CD14-positive monocyte (primary cell): ENCODE measurements around the gene MYOM3. TPM values are rescaled to one million over a fixed set of nuclear protein-coding genes. Genes with fewer than 3 reads are reported as not detected.

Experiments
- DNase-seq, 3 donors: peaks; one replicate each; pipeline ENCODE4 v3.0.0-alpha.2; 2011 to 2022
- H2AFZ ChIP-seq: 2 replicates; pipeline ENCODE4 v1.6.0; 2012; ENCODE audit warnings: mild to moderate bottlenecking, low read depth, low read length, inconsistent platforms; ENCODE audit not compliant: insufficient read depth, poor library complexity, severe bottlenecking
- H3K27ac ChIP-seq, 2 donors: 1 replicate in 1 of 2; 2 replicates in 1 of 2; pipeline ENCODE4 v1.5.1; 2012 to 2013; ENCODE audit warnings: low read length in 2 of 2, control low read depth in 1 of 2, inconsistent platforms in 1 of 2, low read depth in 1 of 2, mild to moderate bottlenecking in 1 of 2
- H3K27me3 ChIP-seq, 2 donors: one replicate each; pipeline versions ENCODE4 v1.6.0 to v1.6.1; 2011 to 2013; ENCODE audit warnings: low read length in 2 of 2; ENCODE audit not compliant: control insufficient read depth in 2 of 2, insufficient read depth in 2 of 2
- H3K36me3 ChIP-seq, 2 donors: replicated peaks in 1 of 2; 1 replicate in 1 of 2; 2 replicates in 1 of 2; pipeline versions ENCODE4 v1.5.1 to v1.6.1; 2012 to 2013; ENCODE audit warnings: low read length in 2 of 2, control low read depth in 1 of 2, inconsistent platforms in 1 of 2, mild to moderate bottlenecking in 1 of 2; ENCODE audit not compliant: insufficient read depth in 2 of 2, control insufficient read depth in 1 of 2
- H3K4me1 ChIP-seq, 2 donors: 1 replicate in 1 of 2; 2 replicates in 1 of 2; pipeline versions ENCODE4 v1.5.1 to v1.6.1; 2012 to 2013; ENCODE audit warnings: low read length in 2 of 2, control low read depth in 1 of 2, inconsistent platforms in 1 of 2, mild to moderate bottlenecking in 1 of 2, moderate library complexity in 1 of 2; ENCODE audit not compliant: insufficient read depth in 2 of 2, control insufficient read depth in 1 of 2
- H3K4me2 ChIP-seq: replicated peaks from 2 replicates; pipeline ENCODE3; 2012; ENCODE audit warnings: low read length, moderate library complexity, mild to moderate bottlenecking; ENCODE audit not compliant: poor library complexity, severe bottlenecking; ENCODE audit errors: extremely low read depth
- H3K4me3 ChIP-seq, 3 experiments: fragments of 200-600 bp in 1 of 3; sonication (generic) in 1 of 3; replicated peaks in 1 of 3; 1 replicate in 2 of 3; 2 replicates in 1 of 3; pipeline ENCODE4 v1.5.1; 2011 to 2013; ENCODE audit warnings: low read length in 3 of 3, mild to moderate bottlenecking in 3 of 3, control low read depth in 2 of 3, low read depth in 2 of 3, inconsistent platforms in 1 of 3, moderate library complexity in 1 of 3
- H3K79me2 ChIP-seq: 2 replicates; pipeline ENCODE4 v1.6.0; 2012; ENCODE audit warnings: mild to moderate bottlenecking, control low read depth, inconsistent platforms, low read length, moderate library complexity; ENCODE audit not compliant: insufficient read depth
- H3K9ac ChIP-seq: 2 replicates; pipeline ENCODE4 v1.6.0; 2017; ENCODE audit warnings: low read length, mild to moderate bottlenecking; ENCODE audit not compliant: insufficient read depth, poor library complexity, severe bottlenecking
- H3K9me3 ChIP-seq, 2 donors: replicated peaks in 1 of 2; 1 replicate in 1 of 2; 2 replicates in 1 of 2; pipeline versions ENCODE4 v1.5.1 to v1.6.1; 2012 to 2013; ENCODE audit warnings: low read length in 2 of 2, control low read depth in 1 of 2; ENCODE audit not compliant: control insufficient read depth in 1 of 2, insufficient read depth in 1 of 2
- H4K20me1 ChIP-seq: 2 replicates; pipeline ENCODE4 v1.6.0; 2012; ENCODE audit warnings: mild to moderate bottlenecking, low read length, control low read depth, moderate library complexity; ENCODE audit not compliant: insufficient read depth
- H3K27ac Mint-ChIP-seq, 7 donors: one replicate each; pipeline ENCODE4 v1.8.0; 2020; ENCODE audit warnings: mild to moderate bottlenecking in 7 of 7, mixed read lengths in 7 of 7, moderate library complexity in 6 of 7, inconsistent platforms in 2 of 7
- H3K27me3 Mint-ChIP-seq, 3 donors: one replicate each; pipeline ENCODE4 v1.8.0; 2021 to 2022; ENCODE audit warnings: low read depth in 3 of 3, mild to moderate bottlenecking in 3 of 3, mixed read lengths in 3 of 3, moderate library complexity in 3 of 3, inconsistent platforms in 1 of 3
- H3K36me3 Mint-ChIP-seq, 2 donors: one replicate each; pipeline ENCODE4 v1.8.0; 2020; ENCODE audit warnings: mixed read lengths in 2 of 2, inconsistent platforms in 1 of 2, mild to moderate bottlenecking in 1 of 2
- H3K4me1 Mint-ChIP-seq: one replicate; pipeline ENCODE4 v1.8.0; 2020; ENCODE audit warnings: mild to moderate bottlenecking, mixed read lengths
- H3K4me3 Mint-ChIP-seq, 2 donors: one replicate each; pipeline ENCODE4 v1.8.0; 2020; ENCODE audit warnings: mild to moderate bottlenecking in 2 of 2, mixed read lengths in 2 of 2, moderate library complexity in 1 of 2
- H3K9me3 Mint-ChIP-seq, 7 donors: one replicate each; pipeline ENCODE4 v1.8.0; 2020 to 2022; ENCODE audit warnings: mixed read lengths in 7 of 7, mild to moderate bottlenecking in 6 of 7, moderate library complexity in 6 of 7, inconsistent platforms in 2 of 7
- CTCF ChIP-seq: fragments of 200-600 bp; IDR thresholded peaks from one replicate; pipeline ENCODE4 v1.8.0; 2022; ENCODE audit warnings: antibody characterized with exemption, mild to moderate bottlenecking
- WGBS: methylation state at CpG from one replicate; pipeline ENCODE4 v1.1.5; 2013; ENCODE audit warnings: missing lambda C conversion rate; ENCODE audit not compliant: insufficient coverage; 5-methylcytosine and 5-hydroxymethylcytosine counted together
- intact Hi-C, 2 donors: fragments of 100-400 bp; cut with micrococcal nuclease; formaldehyde crosslinking; loops; one replicate each; pipeline versions ENCODE4 v1.15.0 to v1.15.1; 2023
- polyA plus RNA-seq, 3 donors: library from polyadenylated mRNA; depleted of rRNA in 1 of 3; unstranded in 2 of 3; stranded (reverse) in 1 of 3; fragments of 300-500 nt in 2 of 3; fragments of >200 nt in 1 of 3; fragmentation: Illumina TruSeq in 2 of 3; gene quantifications; 1 replicate in 2 of 3; 2 replicates in 1 of 3; pipeline ENCODE4 v1.2.3, GENCODE V29; 2012 to 2021

Gene MYOM3
- polyA plus RNA-seq, 3 donors = not detected

- 88% methylated on average over 19 of the region's 22 CpGs for whole genome bisulfite sequencing
- no peak overlapping the region for H3K27ac ChIP-seq
- H3K9me3 ChIP-seq = no peaks in the 10 kb centered on the region
- H2AFZ ChIP-seq = no peak overlapping the region
- Mint-ChIP-seq H3K27ac (no peak overlapping the region), H3K4me3 (no peak overlapping the region), H3K4me1 (peaks cover 12% of the 10 kb centered on the region), H3K27me3 (peaks cover 8 to 24% (median 16%) of the 10 kb centered on the region in 3 donors), H3K36me3 (no peaks in the 10 kb centered on the region), H3K9me3 (no peaks in the 10 kb centered on the region)
- no peak overlapping the region for H3K4me3 ChIP-seq
- intact Hi-C loops = no loop called here
- H3K79me2 ChIP-seq = no peaks in the 10 kb centered on the region
- no peaks in the 10 kb centered on the region for H3K4me1 ChIP-seq
- no peak overlapping the region for H3K9ac ChIP-seq
- H3K27me3 ChIP-seq = peaks cover 0 to 2% of the 10 kb centered on the region in 2 donors
- DNase-seq = no peak
- H3K4me2 ChIP-seq = no peak overlapping the region
- TF ChIP-seq CTCF = no peak
- no peaks in the 10 kb centered on the region for H3K36me3 ChIP-seq
- no peaks in the 10 kb centered on the region for H4K20me1 ChIP-seq
Measured at GRCh38 chr1:24108334-24109165, 3.4 kb downstream of the MYOM3 start.

GRCh38 chr1:24107462-24108138 is 4.3 kb downstream of the MYOM3 start:
- no peaks in the 10 kb centered on the region for H3K36me3 ChIP-seq
- peaks cover 10% of the 10 kb centered on the region for H3K4me1 Mint-ChIP-seq
- intact Hi-C loops = no loop called here
- H3K9me3 ChIP-seq = no peaks in the 10 kb centered on the region
- no peaks in the 10 kb centered on the region for H3K36me3 Mint-ChIP-seq
- H3K4me2 ChIP-seq = no peak overlapping the region
- H3K9me3 Mint-ChIP-seq = no peaks in the 10 kb centered on the region
- no peaks in the 10 kb centered on the region for H3K4me1 ChIP-seq
- no peak for TF ChIP-seq CTCF
- H3K27me3 ChIP-seq = peaks cover 0 to 2% of the 10 kb centered on the region in 2 donors
- H3K79me2 ChIP-seq = no peaks in the 10 kb centered on the region
- H3K27ac ChIP-seq = no peak overlapping the region
- H3K9ac ChIP-seq = no peak overlapping the region
- H2AFZ ChIP-seq = no peak overlapping the region
- WGBS = 96% methylated on average over 9 of the region's 18 CpGs
- H3K4me3 ChIP-seq = no peak overlapping the region
- no peaks in the 10 kb centered on the region for H4K20me1 ChIP-seq
- peaks cover 3 to 16% (median 14%) of the 10 kb centered on the region in 3 donors for H3K27me3 Mint-ChIP-seq
- H3K4me3 Mint-ChIP-seq = no peak overlapping the region
- DNase-seq = no peak
- H3K27ac Mint-ChIP-seq = no peak overlapping the region
